GM10248 (cell line): ENCODE measurements around the gene MEDAG.

Experiments
- CTCF ChIA-PET: fragments of 300-600 bp; sonication (Branson Sonifier 250); formaldehyde crosslinking; extraction: SDS; loops from one replicate; lab custom pipeline; 2021; ENCODE audit warnings: antibody characterized with exemption; lab: Yijun Ruan, JAX
- POLR2A ChIA-PET: fragments of 350-650 bp; sonication (Branson Sonifier 250); formaldehyde crosslinking; extraction: SDS; loops from one replicate; lab custom pipeline; 2020; ENCODE audit warnings: antibody characterized with exemption; lab: Yijun Ruan, JAX
- DNase-seq: peaks from one replicate; pipeline ENCODE4 v3.0.0; 2012; ENCODE audit errors: extremely low spot score
- TF ChIP-seq, protein P1 (sequence below): IDR thresholded peaks from 2 replicates; pipeline ENCODE4 v1.5.1; 2012; ENCODE audit warnings: mild to moderate bottlenecking, low read depth; ENCODE audit errors: extremely low read depth, missing control alignments, control extremely low read depth

Gene MEDAG

DNA sequence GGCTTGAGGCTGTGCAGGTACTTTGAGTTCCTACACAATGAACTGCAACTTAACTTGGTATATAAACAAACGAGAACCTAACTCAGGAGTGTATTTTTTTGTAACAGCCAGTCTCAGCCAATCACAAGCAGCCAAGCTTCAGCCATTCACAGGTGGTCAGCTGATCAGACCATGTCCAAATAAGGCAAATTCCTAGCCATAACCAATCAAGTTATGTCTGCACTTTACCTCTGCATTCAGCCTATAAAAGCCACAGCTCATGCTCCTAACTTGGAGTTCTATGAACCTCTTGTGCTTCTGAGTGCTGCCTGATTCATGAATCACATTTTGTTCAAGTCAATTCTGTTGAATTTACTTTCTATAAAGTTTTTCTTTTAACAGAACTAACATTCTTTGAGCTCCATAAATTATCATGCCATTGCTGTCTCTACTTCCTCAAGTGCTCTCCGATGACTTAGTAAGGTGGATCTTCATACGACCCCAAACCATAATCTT, 16.8 kb upstream of the MEDAG start:
- ChIA-PET CTCF (interaction anchor here (1.9 kb wide), 1 partner anchor 23 kb away, joined by 4 read pairs; no protein-coding TSS in a partner anchor), POLR2A (no interaction called here)
- TF ChIP-seq, protein P1, sequence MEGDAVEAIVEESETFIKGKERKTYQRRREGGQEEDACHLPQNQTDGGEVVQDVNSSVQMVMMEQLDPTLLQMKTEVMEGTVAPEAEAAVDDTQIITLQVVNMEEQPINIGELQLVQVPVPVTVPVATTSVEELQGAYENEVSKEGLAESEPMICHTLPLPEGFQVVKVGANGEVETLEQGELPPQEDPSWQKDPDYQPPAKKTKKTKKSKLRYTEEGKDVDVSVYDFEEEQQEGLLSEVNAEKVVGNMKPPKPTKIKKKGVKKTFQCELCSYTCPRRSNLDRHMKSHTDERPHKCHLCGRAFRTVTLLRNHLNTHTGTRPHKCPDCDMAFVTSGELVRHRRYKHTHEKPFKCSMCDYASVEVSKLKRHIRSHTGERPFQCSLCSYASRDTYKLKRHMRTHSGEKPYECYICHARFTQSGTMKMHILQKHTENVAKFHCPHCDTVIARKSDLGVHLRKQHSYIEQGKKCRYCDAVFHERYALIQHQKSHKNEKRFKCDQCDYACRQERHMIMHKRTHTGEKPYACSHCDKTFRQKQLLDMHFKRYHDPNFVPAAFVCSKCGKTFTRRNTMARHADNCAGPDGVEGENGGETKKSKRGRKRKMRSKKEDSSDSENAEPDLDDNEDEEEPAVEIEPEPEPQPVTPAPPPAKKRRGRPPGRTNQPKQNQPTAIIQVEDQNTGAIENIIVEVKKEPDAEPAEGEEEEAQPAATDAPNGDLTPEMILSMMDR: no peak
- DNase-seq: no peak

DNA sequence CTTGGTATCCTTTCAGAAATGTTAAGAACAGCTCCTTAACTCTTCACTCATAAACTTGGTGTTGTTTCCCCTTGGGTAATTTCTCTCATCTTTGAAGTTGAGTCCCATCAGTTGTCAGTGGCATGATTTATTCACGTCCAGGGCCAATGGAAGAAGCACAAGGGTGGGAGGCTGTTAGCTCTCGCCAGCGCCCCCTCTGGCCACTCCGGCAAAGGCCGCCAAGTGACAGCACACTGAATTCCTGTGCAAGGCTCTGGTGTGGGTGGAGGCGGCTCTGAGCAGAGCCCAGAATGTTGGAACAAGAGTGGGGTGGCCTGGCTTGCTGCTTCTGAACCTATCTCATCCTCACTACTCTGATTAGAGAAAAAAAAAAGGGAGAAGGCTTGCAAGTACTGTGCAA, 13.1 kb upstream of the MEDAG start:
- CTCF ChIA-PET: interaction anchor here (0.9 to 2.5 kb wide), 4 partner anchors 8 to 152 kb away, joined by 3 to 10 read pairs (median 5); no protein-coding TSS in a partner anchor
- no peak for DNase-seq
- POLR2A ChIA-PET: no interaction called here
- TF ChIP-seq, protein P1: no peak

DNA sequence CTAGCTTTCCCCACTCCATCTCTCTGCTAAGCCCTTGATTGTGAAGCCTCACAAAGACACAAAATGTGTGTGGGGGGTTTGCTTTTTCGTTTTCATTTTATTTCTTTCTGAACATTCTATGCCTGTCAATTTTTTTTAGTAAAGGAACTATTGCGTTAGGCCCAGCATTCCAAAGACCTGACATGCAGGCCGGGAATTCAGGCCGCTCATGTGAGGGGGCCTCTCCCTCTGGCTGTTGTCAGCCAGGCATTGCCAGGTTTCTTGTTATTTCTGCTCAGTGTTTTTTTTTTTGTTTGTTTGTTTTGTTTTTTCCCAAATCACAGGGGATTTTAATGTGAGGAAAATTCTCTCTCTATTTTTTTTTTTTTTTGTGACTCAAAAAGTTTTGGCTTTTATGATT, 10.3 kb upstream of the MEDAG start:
- no peak for DNase-seq
- ChIA-PET POLR2A (no interaction called here), CTCF (no interaction called here)

DNA sequence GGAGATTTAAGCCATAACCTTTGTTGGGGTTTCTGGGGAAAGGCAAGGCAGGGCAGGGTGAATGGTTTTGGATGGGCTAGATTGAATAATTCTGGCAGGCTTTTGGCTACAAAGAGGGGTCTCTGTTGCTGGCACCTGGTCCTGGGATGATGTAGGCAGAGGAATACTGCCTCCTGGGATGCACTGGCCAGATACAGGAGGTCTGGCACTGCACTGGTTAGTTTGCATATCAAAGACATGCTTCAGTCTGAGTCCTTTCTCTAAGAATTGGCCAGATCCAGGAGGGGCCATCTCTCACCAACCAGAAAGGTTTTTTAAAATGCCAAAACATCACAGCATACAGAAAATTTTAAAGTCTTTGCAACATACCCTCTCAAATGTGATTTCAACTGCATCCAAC, 8.0 kb upstream of the MEDAG start:
- TF ChIP-seq, protein P1: no peak
- POLR2A ChIA-PET: no interaction called here

More for the DNA sequence above, 10.3 kb upstream of the MEDAG start:
- TF ChIP-seq, protein P1: no peak

DNA sequence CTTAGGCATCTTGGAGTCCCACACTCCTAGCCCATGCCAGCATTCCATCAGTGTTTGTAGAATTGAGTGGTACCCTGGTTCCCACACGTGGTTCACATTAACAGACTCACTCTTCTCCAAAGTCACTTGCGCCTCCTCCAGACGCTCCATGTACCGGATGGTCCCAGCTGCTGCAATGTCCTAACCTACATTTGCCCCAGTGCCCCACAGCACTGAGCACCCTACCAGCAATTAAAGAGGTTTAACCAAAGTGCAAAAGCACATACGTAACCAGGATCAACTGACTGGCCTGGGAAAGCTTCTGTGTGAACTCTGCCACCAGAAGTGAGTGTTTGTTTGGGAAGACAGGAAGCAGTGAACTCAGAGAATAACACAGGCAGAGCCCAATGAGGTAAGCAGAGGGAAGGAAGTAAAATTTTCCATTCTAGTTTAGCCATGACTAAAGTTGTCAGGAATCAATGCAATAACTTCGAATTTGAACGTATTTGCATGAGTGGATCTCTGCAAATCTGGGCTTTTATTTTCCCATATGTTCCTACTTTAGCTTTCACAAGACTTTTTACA, 7.3 kb upstream of the MEDAG start:
- TF ChIP-seq, protein P1: no peak
- POLR2A ChIA-PET: no interaction called here
- no peak for DNase-seq
- CTCF ChIA-PET: no interaction called here

More for the DNA sequence above, 8.0 kb upstream of the MEDAG start:
- no peak for DNase-seq
- CTCF ChIA-PET: no interaction called here

DNA sequence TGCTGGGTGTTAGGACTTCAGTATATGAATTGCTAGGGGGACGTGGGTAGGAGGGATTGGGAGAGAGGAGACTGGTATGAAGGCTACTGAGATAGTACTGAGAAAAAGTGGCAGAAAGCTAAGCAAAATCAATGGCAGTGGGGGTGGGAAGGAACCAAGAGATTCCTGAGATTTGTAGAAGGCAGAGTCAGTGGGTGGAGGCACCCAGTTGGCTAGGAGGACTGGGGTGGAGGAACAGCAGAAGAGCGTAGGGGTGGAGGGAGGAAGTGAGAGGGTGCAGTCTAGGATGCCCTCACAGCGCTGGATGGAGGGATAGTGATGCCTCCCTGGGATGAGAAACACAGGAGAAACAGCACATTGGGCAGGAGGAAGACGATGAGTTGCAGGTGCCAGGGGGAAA, 5.6 kb upstream of the MEDAG start:
- DNase-seq: no peak
- CTCF ChIA-PET: interaction anchor here (1.2 to 1.8 kb wide), 2 partner anchors 8 to 77 kb away, joined by 3 to 4 read pairs; no protein-coding TSS in a partner anchor
- POLR2A ChIA-PET: no interaction called here
- TF ChIP-seq, protein P1: no peak
